Tibial nerve (tissue), 4 donors: Measurements from ENCODE around the gene UPF1.

Experiments
- CTCF ChIP-seq, 5 experiments: fragments of 200-600 bp in 3 of 5; fragments of 450-650 bp in 2 of 5; sonication (generic) in 3 of 5; IDR thresholded peaks; one replicate each; pipeline ENCODE4 v1.5.1; 2016 to 2019; ENCODE audit warnings: antibody characterized with exemption in 5 of 5, mild to moderate bottlenecking in 3 of 5, moderate library complexity in 2 of 5
- EP300 ChIP-seq, 2 donors: sonication (generic); formaldehyde crosslinking; IDR thresholded peaks; one replicate each; pipeline ENCODE4 v1.6.1; 2017; ENCODE audit warnings: antibody characterized with exemption in 2 of 2, mild to moderate bottlenecking in 1 of 2
- POLR2A ChIP-seq, 2 donors: fragments of 450-650 bp; IDR thresholded peaks; one replicate each; pipeline ENCODE4 v1.6.1; 2017; ENCODE audit warnings: antibody characterized with exemption in 2 of 2, mild to moderate bottlenecking in 2 of 2, moderate library complexity in 2 of 2

- TF ChIP-seq POLR2A (IDR thresholded peaks at IDR 0.05) (no peak), CTCF (IDR thresholded peaks at IDR 0.05) (no peak), EP300 (IDR thresholded peaks at IDR 0.05) (no peak)
These were observed 45.1 kb downstream of the UPF1 start for GRCh38 chr19:18876865-18877264.
